Parathyroid adenoma (tissue), 2 donors: ENCODE results near the gene SOAT1.
"Not testable (repeated sequence)": the region's sequence is repeated elsewhere in the genome, so short reads cannot be mapped to it uniquely, and the experiment has no call there.

Experiments
- H2AFZ ChIP-seq: fragments of 300-600 bp; sonication (generic); one replicate; pipeline ENCODE4 v1.7.0; 2017; ENCODE audit warnings: antibody characterized with exemption, mild to moderate bottlenecking
- H3K27ac ChIP-seq: fragments of 300-600 bp; sonication (generic); one replicate; pipeline ENCODE4 v1.7.0; 2017
- H3K27me3 ChIP-seq: fragments of 300-600 bp; sonication (generic); one replicate; pipeline ENCODE4 v1.7.0; 2017; ENCODE audit warnings: low read length; ENCODE audit not compliant: control insufficient read depth, insufficient read depth
- H3K36me3 ChIP-seq: fragments of 300-600 bp; sonication (generic); one replicate; pipeline ENCODE4 v1.7.0; 2017; ENCODE audit warnings: low read length; ENCODE audit not compliant: control insufficient read depth, insufficient read depth
- H3K4me1 ChIP-seq: fragments of 300-600 bp; sonication (generic); one replicate; pipeline ENCODE4 v1.7.0; 2017; ENCODE audit warnings: control low read depth
- H3K4me2 ChIP-seq: fragments of 300-600 bp; sonication (generic); one replicate; pipeline ENCODE4 v1.7.0; 2017; ENCODE audit warnings: low read length
- H3K4me3 ChIP-seq: fragments of 300-600 bp; sonication (generic); one replicate; pipeline ENCODE4 v1.7.0; 2017; ENCODE audit warnings: low read depth, low read length
- H3K79me2 ChIP-seq: fragments of 300-600 bp; sonication (generic); one replicate; pipeline ENCODE4 v1.7.0; 2017; ENCODE audit warnings: control low read depth
- H3K9ac ChIP-seq: fragments of 300-600 bp; sonication (generic); one replicate; pipeline ENCODE4 v1.7.0; 2017; ENCODE audit warnings: mild to moderate bottlenecking
- H3K9me3 ChIP-seq: fragments of 300-600 bp; sonication (generic); one replicate; pipeline ENCODE4 v1.7.0; 2017; ENCODE audit warnings: low read length; ENCODE audit not compliant: control insufficient read depth
- TF ChIP-seq, protein P1 (sequence below): fragments of 300-600 bp; sonication (generic); IDR thresholded peaks from one replicate; pipeline ENCODE4 v1.7.0; 2017; ENCODE audit warnings: antibody characterized with exemption, mild to moderate bottlenecking
- donor health status: primary hyperparathyroidism.

Gene SOAT1

DNA sequence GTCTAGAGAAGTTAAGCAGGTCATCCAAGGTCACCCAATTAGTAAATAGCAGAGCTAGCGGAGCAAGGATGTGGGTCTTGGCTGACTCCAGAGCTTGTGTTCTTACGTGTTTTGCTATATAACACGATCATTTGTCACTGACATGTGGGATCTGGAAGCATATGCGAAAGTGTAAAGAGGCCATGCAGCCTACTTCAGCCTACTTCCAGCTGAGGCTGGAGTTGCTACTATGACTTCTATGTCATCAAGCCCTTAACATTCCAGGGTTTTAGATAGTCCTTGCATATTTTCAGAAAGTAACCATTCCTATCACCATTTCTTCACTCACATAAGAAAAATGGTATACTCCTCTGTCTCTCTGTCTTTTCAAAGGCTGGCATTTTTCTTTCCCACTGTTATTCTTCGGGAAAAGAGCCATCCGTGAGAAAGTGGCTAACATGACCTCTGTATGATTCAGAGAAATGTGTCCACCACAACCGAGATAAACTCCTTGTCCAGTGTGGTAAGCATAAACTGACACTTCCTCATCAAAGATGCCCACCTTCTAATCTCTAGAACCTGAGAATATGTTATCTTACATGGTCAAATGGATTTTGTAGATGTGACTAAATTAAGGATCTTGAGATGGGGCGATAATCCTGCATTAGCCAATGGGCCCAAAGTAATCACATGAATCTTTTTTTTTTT is 40.2 kb upstream of the SOAT1 start:
- no peak overlapping the region for H2AFZ ChIP-seq
- no peaks in the 10 kb centered on the region for H3K79me2 ChIP-seq
- H3K4me3 ChIP-seq: no peak overlapping the region
- H3K27me3 ChIP-seq: no peaks in the 10 kb centered on the region
- H3K4me1 ChIP-seq: no peaks in the 10 kb centered on the region
- H3K4me2 ChIP-seq: no peak overlapping the region
- TF ChIP-seq, protein P1, sequence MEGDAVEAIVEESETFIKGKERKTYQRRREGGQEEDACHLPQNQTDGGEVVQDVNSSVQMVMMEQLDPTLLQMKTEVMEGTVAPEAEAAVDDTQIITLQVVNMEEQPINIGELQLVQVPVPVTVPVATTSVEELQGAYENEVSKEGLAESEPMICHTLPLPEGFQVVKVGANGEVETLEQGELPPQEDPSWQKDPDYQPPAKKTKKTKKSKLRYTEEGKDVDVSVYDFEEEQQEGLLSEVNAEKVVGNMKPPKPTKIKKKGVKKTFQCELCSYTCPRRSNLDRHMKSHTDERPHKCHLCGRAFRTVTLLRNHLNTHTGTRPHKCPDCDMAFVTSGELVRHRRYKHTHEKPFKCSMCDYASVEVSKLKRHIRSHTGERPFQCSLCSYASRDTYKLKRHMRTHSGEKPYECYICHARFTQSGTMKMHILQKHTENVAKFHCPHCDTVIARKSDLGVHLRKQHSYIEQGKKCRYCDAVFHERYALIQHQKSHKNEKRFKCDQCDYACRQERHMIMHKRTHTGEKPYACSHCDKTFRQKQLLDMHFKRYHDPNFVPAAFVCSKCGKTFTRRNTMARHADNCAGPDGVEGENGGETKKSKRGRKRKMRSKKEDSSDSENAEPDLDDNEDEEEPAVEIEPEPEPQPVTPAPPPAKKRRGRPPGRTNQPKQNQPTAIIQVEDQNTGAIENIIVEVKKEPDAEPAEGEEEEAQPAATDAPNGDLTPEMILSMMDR: no peak
- no peak overlapping the region for H3K9ac ChIP-seq
- H3K27ac ChIP-seq: no peak overlapping the region
- H3K36me3 ChIP-seq: no peaks in the 10 kb centered on the region
- no peaks in the 10 kb centered on the region for H3K9me3 ChIP-seq

DNA sequence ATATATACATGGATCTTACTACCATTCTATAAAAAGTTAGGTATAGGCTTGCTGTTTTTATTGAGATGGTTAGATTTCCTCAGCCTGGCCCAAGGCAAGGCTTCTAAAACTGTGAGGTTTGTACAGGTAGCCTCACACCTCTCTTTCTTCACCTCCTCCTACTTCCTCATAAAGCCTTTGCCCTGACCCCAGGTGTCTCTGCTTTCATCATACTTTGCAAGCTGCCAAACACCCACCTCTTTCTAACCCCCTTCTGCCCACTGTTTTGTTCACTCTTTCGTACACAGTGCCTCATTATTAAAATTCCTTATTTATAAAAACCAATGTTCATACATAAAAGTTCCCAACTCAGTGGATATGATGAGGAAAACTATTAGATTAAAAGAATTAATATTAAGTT is 31.4 kb upstream of the SOAT1 start:
- H3K9ac ChIP-seq: no peak overlapping the region
- H3K36me3 ChIP-seq: no peaks in the 10 kb centered on the region
- no peaks in the 10 kb centered on the region for H3K4me1 ChIP-seq
- H3K9me3 ChIP-seq: no peaks in the 10 kb centered on the region
- no peaks in the 10 kb centered on the region for H3K79me2 ChIP-seq
- TF ChIP-seq, protein P1: no peak
- no peaks in the 10 kb centered on the region for H3K27me3 ChIP-seq
- H3K27ac ChIP-seq: no peak overlapping the region
- no peak overlapping the region for H3K4me3 ChIP-seq
- no peak overlapping the region for H2AFZ ChIP-seq
- H3K4me2 ChIP-seq: no peak overlapping the region

DNA sequence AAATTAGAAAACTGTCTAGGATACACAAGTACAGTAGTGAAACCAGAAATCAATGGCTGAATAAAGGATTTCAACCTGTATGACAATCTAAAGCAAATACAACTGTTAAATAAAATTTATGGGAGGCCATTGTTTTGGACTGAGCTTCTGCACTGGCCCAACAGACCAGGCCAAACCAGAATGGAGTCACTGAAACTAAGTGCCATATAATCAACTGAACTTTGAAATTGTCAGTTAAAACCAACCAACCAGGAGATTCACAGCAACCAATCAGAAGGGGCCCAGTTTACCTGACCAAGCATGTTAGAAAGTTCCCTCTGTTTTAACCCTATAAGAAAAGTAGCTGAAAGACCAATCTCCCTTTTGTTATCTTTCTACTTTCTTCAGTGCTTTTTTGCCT is 30.5 kb upstream of the SOAT1 start:
- no peaks in the 10 kb centered on the region for H3K4me1 ChIP-seq
- no peaks in the 10 kb centered on the region for H3K79me2 ChIP-seq
- TF ChIP-seq, protein P1: no peak
- no peak overlapping the region for H3K4me2 ChIP-seq
- no peak overlapping the region for H3K9ac ChIP-seq
- H3K4me3 ChIP-seq: no peak overlapping the region
- H2AFZ ChIP-seq: no peak overlapping the region
- no peaks in the 10 kb centered on the region for H3K36me3 ChIP-seq
- H3K27me3 ChIP-seq: no peaks in the 10 kb centered on the region
- no peak overlapping the region for H3K27ac ChIP-seq
- H3K9me3 ChIP-seq: no peaks in the 10 kb centered on the region

DNA sequence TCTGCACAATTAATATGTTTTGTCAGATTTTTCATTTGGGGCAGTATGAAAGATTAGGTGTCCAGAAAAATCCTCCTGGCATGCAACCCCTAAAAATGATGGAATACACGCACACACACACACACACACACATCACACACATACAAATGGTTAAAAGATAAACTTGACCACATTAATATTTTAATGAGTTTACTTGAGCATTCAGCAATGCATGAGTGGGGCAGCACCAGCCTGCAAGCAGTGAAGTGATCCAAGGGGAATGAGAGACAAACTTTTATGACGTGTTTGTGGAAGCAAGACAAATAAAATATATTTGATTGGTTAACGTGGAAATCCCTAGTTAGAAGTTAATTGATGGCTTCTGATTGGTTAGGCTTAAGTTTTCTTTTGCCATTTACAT is 29.1 kb upstream of the SOAT1 start:
- H3K79me2 ChIP-seq: no peaks in the 10 kb centered on the region
- no peaks in the 10 kb centered on the region for H3K4me1 ChIP-seq
- H3K4me2 ChIP-seq: no peak overlapping the region
- no peaks in the 10 kb centered on the region for H3K36me3 ChIP-seq
- H3K4me3 ChIP-seq: no peak overlapping the region
- H2AFZ ChIP-seq: no peak overlapping the region
- H3K9me3 ChIP-seq: no peaks in the 10 kb centered on the region
- no peak overlapping the region for H3K9ac ChIP-seq
- H3K27ac ChIP-seq: no peak overlapping the region
- TF ChIP-seq, protein P1: no peak
- H3K27me3 ChIP-seq: no peaks in the 10 kb centered on the region

DNA sequence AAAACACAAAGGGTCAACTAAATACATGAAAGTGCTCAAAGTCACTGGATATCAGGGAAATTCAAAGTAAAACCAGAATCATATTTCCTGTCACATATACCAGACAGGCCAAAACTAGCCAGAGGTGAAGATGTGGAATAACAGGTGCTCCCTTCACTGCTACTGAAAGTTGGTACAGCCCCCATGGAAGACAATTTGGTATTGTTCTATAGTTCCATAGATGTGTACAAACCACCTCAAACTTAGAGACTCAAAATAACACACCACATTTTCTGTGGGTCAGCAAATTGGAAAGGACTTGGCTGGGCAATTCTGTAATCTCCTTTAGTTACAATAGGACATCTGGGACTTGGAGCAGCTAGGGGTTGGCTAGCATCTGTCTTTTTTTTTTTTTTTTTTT is 24.5 kb upstream of the SOAT1 start:
- no peaks in the 10 kb centered on the region for H3K27me3 ChIP-seq
- no peaks in the 10 kb centered on the region for H3K9me3 ChIP-seq
- TF ChIP-seq, protein P1: no peak
- no peaks in the 10 kb centered on the region for H3K79me2 ChIP-seq
- no peak overlapping the region for H3K4me2 ChIP-seq
- no peak overlapping the region for H3K4me3 ChIP-seq
- H3K27ac ChIP-seq: no peak overlapping the region
- H3K4me1 ChIP-seq: no peaks in the 10 kb centered on the region
- no peaks in the 10 kb centered on the region for H3K36me3 ChIP-seq
- H2AFZ ChIP-seq: no peak overlapping the region
- no peak overlapping the region for H3K9ac ChIP-seq

DNA sequence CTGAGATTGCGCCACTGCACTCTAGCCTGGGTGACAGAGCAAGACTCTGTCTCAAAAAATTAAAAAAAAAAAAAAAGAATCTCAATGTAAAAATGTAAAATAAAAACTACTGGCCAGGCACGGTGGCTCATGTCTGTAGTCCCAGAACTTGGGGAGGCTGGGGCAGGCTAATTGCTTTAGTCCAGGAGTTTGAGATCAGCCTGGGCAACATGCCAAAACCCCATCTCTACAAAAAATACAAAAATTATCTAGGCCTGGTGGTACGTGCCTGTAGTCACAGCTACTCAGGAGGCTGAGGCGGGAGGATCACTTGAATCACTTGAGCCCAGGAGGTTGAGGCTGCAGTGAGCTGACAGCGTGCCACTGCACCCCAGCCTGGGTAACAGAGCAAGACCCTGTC is 19.2 kb upstream of the SOAT1 start:
- H3K79me2 ChIP-seq, H3K9ac ChIP-seq, H3K4me3 ChIP-seq, H3K9me3 ChIP-seq, H3K27me3 ChIP-seq, H3K4me1 ChIP-seq, H3K4me2 ChIP-seq, H3K36me3 ChIP-seq, H2AFZ ChIP-seq, H3K27ac ChIP-seq: not testable (repeated sequence)
